Retinal pigment epithelial cell (primary cell): Measurements from ENCODE around the gene STK11IP.
"Not testable (repeated sequence)": the region's sequence is repeated elsewhere in the genome, so short reads cannot be mapped to it uniquely, and the experiment has no call there.

Experiments used
- DNase-seq: peaks from one replicate; pipeline ENCODE4 v3.0.0-alpha.2; 2010; ENCODE audit warnings: low read depth
- H3K4me3 ChIP-seq: 2 replicates; pipeline ENCODE4 v1.5.1; 2011; ENCODE audit warnings: mild to moderate bottlenecking, low read length, control low read depth, moderate library complexity
- TF ChIP-seq, protein P1 (sequence below): conservative IDR thresholded peaks from 2 replicates; pipeline ENCODE4 v1.5.1; 2011; ENCODE audit warnings: low read depth, low read length, control low read depth, inconsistent platforms

Gene STK11IP

DNA sequence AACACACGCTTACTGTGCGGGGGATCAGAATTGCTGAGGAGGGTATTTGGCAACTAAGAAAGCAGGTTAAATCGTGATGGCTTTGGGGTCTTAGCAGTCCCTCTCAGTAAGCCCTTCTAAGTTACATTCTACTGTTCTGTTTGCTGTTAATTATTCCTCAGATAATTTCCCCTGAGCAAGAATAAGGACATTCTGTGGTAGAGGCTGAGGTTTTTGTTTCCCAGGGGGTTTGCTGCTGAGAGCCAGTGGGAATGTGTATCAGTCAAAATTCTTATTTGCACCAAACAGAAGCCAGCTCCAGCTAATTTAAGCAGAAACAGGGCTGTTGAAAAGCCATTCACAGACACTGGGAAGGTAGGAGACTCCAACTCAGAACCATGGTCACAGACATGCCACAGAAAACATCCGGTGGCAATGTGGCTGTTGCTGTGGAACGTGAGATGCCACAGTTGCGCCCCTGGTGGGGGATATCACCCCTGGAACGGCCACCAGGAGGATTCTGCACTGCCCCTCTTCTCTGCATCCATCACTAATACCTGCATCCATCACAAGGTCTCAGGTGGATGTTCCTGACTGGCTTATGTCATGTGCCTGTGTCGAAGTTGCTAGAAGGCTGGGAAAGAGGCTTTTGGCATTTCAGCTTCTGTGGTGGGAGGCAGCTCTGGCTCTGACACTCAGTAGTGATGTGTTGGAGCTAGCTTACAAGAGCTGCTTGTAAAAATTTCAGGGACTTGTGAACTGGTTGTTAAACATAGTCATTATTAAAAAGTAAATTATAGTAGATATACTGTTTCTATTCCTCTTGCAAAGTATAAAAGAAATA is 53.0 kb downstream of the STK11IP start:
- no peak for DNase-seq
- no peak overlapping the region for H3K4me3 ChIP-seq
- TF ChIP-seq, protein P1, sequence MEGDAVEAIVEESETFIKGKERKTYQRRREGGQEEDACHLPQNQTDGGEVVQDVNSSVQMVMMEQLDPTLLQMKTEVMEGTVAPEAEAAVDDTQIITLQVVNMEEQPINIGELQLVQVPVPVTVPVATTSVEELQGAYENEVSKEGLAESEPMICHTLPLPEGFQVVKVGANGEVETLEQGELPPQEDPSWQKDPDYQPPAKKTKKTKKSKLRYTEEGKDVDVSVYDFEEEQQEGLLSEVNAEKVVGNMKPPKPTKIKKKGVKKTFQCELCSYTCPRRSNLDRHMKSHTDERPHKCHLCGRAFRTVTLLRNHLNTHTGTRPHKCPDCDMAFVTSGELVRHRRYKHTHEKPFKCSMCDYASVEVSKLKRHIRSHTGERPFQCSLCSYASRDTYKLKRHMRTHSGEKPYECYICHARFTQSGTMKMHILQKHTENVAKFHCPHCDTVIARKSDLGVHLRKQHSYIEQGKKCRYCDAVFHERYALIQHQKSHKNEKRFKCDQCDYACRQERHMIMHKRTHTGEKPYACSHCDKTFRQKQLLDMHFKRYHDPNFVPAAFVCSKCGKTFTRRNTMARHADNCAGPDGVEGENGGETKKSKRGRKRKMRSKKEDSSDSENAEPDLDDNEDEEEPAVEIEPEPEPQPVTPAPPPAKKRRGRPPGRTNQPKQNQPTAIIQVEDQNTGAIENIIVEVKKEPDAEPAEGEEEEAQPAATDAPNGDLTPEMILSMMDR: no peak

DNA sequence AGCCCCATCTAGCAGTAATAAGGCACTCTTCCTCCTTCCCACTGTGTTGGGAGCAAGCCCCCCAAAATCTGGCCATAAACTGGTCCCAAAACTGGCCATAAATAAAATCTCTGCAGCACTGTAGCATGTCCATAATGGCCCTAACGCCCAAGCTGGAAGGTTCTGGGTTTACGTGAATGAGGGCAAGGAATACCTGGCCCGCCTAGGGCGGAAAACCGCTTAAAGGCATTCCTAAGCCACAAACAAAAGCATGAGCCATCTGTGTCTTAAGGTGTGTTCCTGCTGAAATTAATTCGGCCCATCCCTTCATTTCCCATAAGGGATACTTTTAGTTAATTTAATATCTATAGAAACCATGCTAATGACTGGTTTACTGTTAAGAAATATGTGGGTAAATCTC is 54.0 kb downstream of the STK11IP start:
- H3K4me3 ChIP-seq, DNase-seq: not testable (repeated sequence)

DNA sequence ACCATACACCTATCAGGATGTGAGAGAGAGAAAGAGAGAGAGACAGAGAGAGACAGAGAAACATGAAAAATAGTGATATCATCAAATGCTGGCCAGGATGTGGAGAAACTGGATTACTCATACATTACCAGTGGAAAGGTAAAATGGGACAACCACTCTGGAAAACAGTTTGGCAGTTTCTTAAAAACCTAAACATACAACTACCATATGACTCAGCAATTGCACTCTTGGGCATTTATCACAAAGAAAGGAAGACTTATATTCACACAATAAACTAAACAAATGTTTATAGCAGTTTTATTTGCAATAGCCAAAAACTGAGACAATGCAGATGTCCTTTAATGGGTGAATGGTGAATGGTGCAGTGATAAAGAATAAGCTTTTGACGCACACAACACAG is 58.9 kb downstream of the STK11IP start:
- DNase-seq: no peak
- H3K4me3 ChIP-seq: no peak overlapping the region

DNA sequence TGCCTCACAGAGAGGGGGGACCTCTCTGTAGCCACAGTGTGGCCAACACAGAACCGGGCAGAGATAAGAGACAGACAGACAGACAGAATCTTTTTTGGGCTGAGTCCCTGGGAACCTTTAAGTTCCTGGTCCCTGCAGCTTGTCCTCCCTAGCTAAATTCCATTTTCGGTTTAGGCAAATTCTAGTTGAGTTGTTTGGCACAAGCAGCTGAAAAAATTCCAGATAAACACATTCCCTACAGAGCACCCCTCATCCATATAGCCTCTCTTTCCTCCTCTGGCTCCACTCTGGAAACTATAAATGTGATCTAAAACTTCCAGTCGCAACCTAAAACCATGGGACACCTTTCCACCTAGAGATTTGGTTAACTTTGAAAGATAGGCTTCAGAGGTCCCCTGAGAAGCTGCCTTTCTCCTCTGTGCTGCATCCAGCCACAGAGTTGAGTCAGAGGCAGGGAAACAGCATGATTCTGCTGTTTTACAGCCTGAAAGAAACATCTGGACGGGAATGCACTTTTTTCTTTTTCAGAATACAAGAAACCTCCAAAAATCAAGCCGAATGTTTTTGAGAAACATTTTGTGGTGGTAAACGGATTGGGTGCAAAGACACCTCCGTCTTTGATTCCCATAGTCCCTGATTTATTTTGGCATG is 60.7 kb downstream of the STK11IP start:
- no peak overlapping the region for H3K4me3 ChIP-seq
- DNase-seq: no peak
- TF ChIP-seq, protein P1: no peak

More for the DNA sequence above, 58.9 kb downstream of the STK11IP start:
- TF ChIP-seq, protein P1: no peak

GRCh38 chr2:219658874-219659273 is 61.2 kb downstream of the STK11IP start:
- no peak overlapping the region for H3K4me3 ChIP-seq
- TF ChIP-seq, protein P1: no peak
- no peak for DNase-seq

DNA sequence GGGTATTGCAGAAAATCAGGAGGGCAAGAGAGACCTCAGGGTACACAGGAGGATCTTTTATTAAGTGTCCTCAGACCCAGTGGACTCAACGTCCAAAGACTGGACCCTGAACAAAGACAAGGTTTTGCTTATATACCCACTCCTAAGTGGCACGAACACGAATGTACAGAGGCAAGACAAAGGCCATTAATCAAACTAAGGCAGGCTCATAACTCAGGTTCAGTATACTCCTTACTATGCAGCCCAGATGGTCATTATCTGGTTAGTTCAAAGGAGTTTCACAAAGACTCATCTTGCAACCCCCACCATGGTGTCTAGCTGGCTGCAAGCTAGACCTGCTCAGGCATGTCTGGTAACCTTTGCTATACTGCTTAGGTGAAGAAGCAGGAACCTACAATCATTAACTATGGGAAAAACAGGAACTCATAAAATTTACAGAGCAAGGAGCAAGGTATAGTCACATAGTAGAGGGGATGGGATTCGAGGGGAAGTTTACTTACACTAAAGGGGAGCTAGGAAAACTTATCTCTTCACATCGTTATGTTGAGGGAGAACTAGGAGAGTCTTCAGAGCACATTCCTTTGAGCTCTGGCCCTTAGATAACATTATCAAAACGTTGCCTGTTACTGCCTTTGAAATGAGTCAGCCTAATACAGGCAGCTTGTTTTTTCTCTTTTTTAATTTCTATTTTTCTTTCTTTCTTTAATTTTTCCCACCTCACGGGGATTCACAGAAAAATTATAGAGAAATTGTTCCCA is 63.7 kb downstream of the STK11IP start:
- TF ChIP-seq, protein P1: no peak
- no peak overlapping the region for H3K4me3 ChIP-seq
- DNase-seq: no peak

- no peak for DNase-seq
- H3K4me3 ChIP-seq: no peak overlapping the region
- TF ChIP-seq, protein P1: no peak
These were observed 64.3 kb downstream of the STK11IP start for GRCh38 chr2:219661955-219662395.
